D721Med (cell line): ENCODE measurements around the gene BRINP2.
A peak's percentile ranks its signal among the peaks of the same experiment; 100 is the strongest.

Experiments
- DNase-seq: peaks from one replicate; pipeline ENCODE4 v3.0.0; 2011; ENCODE audit warnings: low spot score; ENCODE audit not compliant: insufficient read length
- FAIRE-seq: peaks from 2 replicates; lab custom pipeline; 2011; peaks lifted over from hg19 to GRCh38; lab: Jason Lieb, UNC
- CTCF ChIP-seq: IDR thresholded peaks from 2 replicates; pipeline ENCODE4 v1.5.1; 2012; ENCODE audit warnings: mild to moderate bottlenecking, control low read depth; ENCODE audit not compliant: insufficient read depth; ENCODE audit errors: missing control alignments

The BRINP2 gene

GRCh38 chr1:177206831-177207355 is 36.1 kb downstream of the BRINP2 start:
- no peak for TF ChIP-seq CTCF
- no peak for DNase-seq
- no peak for FAIRE-seq

- FAIRE-seq (no peak), DNase-seq (no peak)
- no peak for TF ChIP-seq CTCF
Measured at GRCh38 chr1:177208920-177209319, 38.2 kb downstream of the BRINP2 start.

- no peak for TF ChIP-seq CTCF
- FAIRE-seq (peak; percentile 11), DNase-seq (no peak)
Measured at GRCh38 chr1:177209357-177209756, 38.6 kb downstream of the BRINP2 start.

- FAIRE-seq (peak; percentile 46), DNase-seq (no peak)
- no peak for TF ChIP-seq CTCF
Measured at GRCh38 chr1:177210071-177210470, 39.3 kb downstream of the BRINP2 start.

- no peak for TF ChIP-seq CTCF
- FAIRE-seq (no peak), DNase-seq (no peak)
Measured at GRCh38 chr1:177211231-177211630, 40.5 kb downstream of the BRINP2 start.

- FAIRE-seq, result no peak
- no peak for DNase-seq
- no peak for TF ChIP-seq CTCF
Measured at GRCh38 chr1:177216587-177217202, 45.9 kb downstream of the BRINP2 start.
